GM18499 (cell line): ENCODE measurements around the gene KLHDC8A.
"Not testable (repeated sequence)": the region's sequence is repeated elsewhere in the genome, so short reads cannot be mapped to it uniquely, and the experiment has no call there.

Source experiments
- ATAC-seq: cut with Tn5 transposase; IDR thresholded peaks from one replicate; pipeline ENCODE4 v1.9.1; 2021; ENCODE audit warnings: moderate number of reproducible peaks; ENCODE audit not compliant: insufficient read depth, unreplicated experiment

Gene KLHDC8A, protein sequence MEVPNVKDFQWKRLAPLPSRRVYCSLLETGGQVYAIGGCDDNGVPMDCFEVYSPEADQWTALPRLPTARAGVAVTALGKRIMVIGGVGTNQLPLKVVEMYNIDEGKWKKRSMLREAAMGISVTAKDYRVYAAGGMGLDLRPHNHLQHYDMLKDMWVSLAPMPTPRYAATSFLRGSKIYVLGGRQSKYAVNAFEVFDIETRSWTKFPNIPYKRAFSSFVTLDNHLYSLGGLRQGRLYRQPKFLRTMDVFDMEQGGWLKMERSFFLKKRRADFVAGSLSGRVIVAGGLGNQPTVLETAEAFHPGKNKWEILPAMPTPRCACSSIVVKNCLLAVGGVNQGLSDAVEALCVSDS

DNA sequence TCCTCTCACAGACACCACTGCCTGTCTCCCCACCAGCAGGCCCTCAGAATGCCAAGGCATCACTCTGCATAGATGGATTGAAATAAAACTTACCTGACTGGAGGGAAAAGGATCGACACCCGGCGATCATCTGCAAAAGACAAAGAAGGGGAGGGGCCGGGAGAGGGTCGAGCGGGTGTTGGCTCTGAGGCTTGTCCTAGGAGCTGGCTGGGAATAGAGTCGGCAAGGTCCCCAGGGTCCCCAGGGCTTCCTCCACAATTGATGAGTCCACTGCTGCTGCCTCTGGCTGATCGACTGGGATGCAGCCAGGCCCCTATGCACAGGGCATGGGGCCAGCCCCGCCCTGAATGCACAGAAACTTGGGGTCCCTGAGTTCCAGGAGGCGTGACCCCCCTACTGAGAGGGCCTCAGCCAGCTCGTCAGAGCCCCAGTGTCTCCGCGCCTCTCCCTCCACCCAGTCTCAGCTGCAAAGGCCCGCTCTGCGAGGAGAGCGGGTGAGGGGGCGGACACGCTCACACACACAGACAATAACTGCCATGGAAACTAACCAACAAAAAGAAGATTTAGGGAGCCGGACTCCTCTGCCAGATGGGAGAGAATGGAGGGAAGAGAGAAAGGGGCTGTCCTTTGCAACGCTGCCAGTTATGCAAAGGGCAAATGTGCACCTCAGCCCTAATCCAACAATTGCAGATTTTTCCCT lies at the start of gene KLHDC8A:
KLHDC8A (minus strand) TSS at position 483 of the 700 bp plus-strand sequence. CDS start 13,318 bp downstream, outside the sequence.
- no peak for ATAC-seq

DNA sequence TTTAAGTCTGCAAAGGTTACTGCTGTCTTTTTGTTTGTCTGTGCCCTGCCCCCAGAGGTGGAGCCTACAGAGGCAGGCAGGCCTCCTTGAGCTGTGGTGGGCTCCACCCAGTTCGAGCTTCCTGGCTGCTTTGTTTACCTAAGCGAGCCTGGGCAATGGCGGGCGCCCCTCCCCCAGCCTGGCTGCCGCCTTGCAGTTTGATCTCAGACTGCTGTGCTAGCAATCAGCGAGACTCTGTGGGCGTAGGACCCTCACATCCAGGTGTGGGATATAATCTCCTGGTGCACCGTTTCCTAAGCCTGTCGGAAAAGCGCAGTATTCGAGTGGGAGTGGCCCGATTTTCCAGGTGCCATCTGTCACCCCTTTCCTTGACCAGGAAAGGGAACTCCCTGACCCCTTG lies 49.5 kb upstream of the KLHDC8A start:
- ATAC-seq: not testable (repeated sequence)

DNA sequence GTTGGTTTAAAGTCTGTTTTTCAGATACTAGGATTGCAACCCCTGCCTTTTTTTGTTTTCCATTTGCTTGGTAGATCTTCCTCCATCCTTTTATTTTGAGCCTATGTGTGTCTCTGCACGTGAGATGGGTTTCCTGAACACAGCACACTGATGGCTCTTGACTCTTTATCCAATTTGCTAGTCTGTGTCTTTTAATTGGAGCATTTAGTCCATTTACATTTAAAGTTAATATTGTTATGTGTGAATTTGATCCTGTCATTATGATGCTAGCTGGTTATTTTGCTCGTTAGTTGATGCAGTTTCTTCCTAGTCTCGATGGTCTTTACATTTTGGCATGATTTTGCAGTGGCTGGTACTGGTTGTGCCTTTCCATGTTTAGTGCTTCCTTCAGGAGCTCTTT lies 47.8 kb upstream of the KLHDC8A start:
- not testable (repeated sequence) for ATAC-seq

DNA sequence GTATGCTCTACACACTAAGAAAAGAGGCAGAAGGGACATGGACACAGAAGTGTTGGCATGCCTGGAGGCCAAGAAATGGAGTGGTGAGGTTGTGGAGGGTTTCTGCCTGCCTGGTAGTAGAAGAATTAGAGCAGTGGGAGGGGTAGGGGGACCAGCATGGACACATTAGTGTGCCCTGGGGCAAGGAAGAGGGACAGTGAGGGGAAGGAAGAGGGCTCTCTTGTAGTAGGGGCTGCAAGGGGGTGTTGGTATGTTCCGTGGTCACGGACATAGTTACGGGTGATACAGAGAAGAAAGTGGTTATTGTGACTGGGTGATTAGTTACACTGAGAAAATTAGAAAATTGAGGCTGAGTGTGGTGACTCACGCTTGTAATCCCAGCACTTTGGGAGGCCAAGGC lies 41.9 kb upstream of the KLHDC8A start:
- no peak for ATAC-seq

DNA sequence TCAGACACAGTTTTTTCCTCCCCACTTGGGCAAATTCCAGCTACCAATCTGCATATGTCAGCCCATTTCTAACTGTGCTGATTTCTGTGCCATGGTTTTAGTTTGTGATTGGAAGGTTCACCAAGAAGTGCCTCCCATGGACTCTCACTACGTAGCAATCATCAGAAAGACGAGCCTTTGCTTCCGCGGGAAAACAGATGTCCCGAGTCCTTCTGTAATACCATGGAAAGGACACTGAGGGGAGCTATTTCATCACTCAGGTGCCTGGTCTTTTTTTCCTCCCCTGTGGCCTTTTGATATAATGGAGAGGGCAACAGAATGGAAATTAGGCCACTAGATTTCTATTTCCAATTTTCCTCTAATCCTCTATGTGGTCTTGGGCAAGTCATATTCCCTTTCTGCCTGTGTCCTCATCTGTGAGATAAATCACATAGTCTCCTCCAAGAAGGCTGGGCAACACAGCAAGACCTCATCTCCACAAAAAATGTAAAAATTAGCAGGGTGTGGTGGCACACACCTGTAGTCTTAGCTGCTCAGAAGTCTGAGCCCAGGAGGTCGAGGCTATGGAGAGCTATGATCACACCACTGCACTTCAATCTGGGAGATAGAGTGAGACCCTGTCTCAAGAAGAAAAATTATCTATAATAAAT lies 40.4 kb upstream of the KLHDC8A start:
- ATAC-seq: no peak

DNA sequence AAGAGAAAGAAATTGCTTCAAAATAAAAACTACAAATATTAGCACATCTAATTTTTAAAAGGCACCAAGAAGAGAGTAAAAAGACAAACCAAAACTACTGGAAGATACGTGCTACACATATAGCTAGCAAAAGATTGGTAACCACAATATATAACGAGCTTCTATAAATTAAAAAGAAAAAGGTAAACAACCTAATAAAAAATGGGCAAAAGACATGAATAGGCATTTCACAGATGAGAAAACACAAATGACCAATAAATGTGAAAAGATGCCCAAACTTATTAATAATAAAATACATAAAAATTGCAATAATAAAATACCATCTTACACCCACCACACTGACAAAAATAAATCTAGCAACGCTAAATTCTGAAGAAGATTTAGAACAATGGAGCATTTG lies 38.9 kb upstream of the KLHDC8A start:
- no peak for ATAC-seq

DNA sequence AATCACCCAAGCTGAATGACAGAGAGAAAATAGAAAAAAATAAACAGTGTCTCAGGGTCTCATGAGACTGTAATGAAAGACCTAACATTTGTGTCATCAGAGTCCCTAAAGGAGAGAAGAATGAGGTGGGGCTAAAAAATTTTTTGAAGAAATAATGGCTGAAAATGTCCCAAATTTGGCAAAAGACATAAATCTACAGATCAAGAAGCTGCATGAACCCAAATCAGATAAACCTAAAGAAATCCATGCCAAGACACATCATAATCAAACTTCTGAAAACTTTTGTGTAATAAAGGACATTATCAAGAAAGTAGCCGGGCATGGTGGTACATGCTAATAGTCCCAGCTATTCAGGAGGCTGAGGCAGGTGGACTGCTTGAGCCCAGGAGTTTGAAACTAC lies 35.9 kb upstream of the KLHDC8A start:
- no peak for ATAC-seq

DNA sequence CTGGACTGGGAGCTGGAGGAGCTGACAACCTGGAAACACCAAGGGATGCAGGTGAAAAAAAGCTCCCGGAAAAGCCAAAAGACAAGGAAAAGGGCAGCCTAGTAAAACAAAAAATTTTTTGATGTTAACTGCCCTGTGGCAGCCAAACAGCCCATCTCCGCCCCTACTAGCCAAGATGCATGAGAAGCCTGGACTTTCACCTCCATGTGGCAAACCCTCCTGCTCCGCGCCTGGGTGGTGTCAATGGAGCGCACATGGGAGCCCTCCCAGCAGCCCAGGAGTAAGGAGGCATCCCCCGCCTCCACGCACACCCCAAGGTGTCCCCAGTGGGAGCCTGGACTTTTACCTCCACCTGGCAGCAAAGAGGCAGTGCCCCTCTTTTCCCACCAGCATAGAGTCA lies 34.7 kb upstream of the KLHDC8A start:
- ATAC-seq: no peak

DNA sequence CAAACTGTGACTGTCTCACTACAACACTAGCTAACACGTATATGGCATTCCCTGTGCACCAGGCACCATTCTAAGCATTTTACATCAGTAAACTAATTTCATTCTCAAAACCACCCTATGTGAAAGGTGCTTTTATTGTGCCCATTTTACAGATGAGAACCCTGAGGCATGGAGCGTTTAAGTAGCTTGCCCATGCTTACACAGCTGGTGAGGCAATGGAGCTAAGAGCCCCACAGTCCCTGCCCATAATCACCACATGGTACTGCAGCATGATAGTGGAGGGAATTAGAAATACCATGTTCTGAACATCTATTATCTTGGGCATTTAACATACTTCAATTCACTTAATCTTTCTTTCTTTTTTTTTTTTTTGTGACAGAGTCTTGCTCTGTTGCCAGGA lies 31.1 kb upstream of the KLHDC8A start:
- no peak for ATAC-seq

DNA sequence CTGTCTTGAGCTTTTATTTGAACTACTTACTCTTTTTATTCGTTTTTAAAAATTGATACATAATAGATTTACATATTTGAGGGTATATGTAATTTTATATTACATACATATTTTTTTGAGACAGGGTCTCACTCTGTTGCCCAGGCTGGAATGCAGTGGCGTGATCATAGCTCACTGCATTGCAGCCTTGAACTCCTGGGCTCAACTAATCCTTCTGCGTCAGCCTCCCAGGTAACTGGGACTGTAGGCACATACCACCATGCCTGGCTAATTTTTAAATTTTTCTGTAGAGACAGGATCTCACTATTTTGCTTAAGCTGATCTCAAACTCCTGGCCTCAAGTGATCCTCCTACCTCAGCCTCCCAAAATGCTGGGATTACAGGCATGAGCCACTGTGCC lies 26.3 kb upstream of the KLHDC8A start:
- not testable (repeated sequence) for ATAC-seq

DNA sequence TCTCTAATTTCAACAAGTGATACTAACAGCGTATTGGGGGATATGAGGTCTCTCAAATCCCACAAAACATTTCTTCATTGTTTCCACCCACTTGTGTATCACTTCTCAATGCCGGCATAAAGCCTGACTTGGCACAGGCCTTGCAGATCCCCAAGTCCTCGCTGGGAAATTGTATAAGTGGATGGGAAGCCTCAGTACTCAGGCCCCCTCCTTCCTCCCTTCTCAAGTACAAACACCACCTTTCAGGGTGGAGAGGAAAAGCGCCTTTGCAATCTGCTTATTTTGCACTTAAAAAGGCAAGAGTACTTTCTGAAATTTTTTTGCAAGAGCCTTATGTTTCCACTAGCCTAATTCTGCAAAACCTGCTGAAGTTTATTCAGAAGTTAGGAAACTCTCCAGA lies 25.8 kb upstream of the KLHDC8A start:
- no peak for ATAC-seq

DNA sequence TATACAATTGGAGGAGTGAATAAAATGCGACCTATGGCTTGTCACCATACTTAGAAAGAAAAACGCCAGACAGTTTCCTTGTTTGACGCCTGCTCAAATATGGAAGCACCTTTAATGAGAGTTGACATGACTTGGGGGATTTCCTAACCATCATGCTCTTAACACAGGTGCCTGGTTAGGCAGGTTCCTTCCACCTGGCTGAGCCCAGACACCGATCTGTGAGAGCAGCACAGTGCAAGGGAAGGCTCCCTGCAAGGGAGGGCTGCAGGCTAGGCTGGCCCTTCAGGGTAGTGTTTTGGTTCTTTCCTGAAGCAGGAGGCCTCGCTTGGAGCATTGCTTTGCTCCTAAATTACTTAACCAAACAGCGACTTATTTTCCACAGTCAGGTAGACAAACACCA lies 24.6 kb upstream of the KLHDC8A start:
- no peak for ATAC-seq

DNA sequence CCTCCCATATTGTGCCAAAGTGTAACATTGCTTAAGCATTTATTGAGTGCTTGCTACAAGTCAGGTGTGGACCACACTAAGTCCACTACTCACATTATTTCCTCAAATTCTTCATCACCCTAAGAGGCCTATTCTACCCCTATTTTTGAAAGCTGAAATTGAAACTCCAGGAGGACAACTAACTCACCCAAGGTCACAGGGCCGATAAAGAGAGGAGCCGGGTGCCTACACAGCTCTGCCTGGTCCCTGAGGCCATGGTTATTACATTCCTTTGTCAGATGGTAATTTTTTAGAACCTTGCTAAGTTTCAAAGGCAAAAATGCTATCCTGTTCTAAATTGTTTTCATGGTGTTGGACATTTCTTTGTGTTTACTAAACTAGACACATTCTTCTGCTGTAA lies 24.2 kb upstream of the KLHDC8A start:
- ATAC-seq: no peak

DNA sequence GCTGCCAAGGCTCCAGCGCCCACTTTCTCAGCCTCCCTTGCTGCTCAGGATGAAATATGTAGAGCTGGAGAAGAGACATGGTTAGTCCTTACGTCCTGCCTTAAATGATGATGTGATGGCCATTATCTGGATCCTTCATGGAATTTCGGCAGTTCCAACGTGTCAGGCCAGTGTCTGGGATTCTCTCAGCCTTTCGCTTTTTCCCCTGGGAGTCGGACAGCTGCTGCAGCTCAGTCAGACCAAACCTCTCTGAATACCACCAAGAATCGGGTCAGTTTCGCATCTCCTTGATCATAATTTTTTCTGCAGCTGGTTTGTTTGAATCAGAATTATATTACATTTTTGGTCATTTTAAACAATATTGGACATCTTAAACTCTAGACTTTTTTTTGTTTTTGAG lies 22.3 kb upstream of the KLHDC8A start:
- no peak for ATAC-seq

DNA sequence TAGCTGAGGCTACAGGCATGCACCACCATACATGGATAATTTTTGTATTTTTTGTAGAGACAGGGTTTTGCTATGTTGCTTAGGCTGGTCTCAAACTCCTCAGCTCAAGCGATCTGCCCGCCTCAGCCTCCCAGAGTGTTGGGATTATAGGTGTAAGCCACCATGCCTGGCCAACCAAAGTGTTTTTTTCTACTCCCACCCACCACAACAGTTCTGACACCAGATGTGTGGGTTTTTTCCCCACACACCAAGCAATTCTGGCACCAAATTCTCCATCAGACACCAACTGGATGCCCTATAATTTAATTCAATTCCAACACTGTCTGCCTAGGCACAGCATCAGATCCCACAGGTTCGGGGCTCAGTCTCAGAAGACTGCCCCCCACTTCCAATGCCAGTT lies 20.6 kb upstream of the KLHDC8A start:
- no peak for ATAC-seq

DNA sequence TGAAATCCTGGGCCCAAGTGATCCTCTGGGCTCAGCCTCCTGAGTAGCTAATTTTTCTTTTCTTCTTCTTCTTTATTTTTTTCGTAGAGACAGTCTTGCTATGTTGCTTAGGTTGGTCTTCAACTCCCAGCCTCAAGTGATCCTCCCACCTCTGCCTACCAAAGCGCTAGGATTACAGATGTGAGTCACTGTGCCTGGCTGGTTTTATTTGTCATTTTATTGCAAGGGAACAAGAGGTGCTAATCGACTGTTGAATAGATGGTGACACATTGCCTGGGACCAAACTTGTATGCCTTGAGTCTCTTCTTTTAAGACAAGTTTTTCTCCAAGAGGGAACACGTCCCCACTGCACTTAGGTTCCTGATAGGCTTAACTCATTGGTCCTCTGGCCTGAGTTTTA lies 20.0 kb upstream of the KLHDC8A start:
- no peak for ATAC-seq

DNA sequence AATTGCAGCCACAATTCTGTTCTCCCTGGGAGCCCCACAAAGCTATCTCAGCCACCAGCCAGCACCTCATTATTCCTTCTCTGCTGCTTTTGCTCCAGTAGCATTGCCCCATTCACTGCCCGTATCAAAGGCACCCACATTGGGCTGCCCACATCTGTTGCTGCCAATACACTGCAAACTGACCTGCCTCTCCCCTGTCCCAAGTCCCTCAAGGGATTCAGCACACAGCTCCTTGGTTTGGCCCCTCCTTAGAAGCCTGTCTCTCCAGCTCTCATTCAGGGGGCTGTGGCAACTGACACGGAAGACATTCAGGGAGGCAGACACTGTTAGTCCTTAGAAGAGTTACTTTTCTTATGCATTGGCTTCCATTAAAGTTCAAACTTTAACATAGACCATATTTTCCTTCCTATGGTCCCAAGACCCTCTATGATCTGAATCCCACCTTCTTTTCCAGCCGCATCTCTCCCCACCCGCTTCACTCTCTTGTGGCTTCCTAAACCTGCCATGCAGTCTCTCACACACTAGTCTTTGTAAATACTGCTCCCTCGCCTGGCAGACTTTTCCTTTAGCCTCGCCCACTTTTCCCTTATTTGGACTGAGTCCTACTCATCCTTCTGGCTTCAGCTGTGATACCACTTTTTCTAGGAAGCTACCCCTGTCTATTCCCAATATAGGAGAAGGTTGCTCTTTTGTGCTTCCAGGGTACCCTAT lies 19.3 kb upstream of the KLHDC8A start:
- ATAC-seq: no peak

DNA sequence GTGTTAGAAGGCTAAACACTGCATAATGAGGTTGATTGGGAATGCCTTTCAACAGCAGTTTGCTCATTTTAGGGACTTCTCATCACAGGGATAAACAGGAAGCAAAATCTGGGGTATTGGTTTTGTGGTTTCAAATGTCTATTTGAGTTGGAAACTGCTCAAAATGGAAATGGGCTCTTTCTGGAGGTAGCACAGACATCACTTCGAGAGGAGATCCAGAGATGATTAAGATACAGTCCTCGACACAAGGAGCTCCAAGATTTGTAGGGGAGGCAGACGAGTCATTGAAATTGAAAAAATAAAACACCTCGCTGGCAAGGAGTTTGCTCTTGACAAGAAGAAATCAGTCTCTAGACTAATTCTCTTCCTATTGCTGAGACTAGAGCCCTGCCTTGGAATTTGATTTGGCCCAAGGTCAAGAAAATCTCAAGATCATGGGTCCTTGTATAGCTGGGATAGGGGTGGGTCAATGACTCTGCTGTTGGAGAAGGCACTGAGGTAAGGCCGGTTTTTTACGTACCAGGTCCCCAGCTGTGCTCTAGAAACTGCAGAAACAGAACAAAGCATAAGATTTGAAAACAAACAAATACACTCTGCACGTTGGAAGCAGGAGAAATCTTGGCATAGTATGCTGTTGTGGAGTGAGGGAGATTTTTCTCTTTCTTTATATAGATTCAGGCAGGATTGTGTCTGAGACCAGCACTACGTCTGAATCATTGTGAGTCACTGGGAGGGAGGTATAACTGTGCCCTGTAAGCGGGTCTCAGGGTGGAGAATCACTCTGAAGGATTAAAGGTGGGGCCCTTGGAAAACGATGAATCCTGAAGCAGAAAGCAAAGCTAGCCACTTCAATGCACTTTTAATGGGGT lies 17.7 kb upstream of the KLHDC8A start:
- ATAC-seq: no peak

DNA sequence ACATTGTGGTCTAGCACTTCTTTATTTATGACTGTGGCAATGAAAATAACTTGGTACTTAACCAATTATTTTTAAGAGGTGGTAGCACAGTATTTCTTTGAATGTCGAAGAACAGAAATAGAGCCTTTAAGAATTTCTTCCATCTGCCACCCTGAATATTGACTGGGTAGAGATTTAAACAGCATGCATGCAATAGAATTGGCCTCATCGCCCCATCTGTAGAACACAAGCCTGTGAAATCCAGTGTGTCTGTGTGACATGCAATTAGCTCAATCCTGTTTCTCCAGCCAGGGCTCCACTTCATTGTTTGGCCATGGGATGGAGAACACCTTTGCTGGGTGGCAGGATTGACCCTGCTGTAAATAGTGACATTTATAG lies 17.1 kb upstream of the KLHDC8A start:
- ATAC-seq: no peak
